OCI-LY7 (cell line): ENCODE measurements around the gene TPPP. TPM values are rescaled to one million over a fixed set of nuclear protein-coding genes. Genes with fewer than 3 reads are reported as not detected.
"Not testable (repeated sequence)": the region's sequence is repeated elsewhere in the genome, so short reads cannot be mapped to it uniquely, and the experiment has no call there.

Experiments
- BruUV-seq: library from RNA; stranded (reverse); fragments of 400-500 nt; replicated peaks from 2 replicates; lab custom pipeline; 2021; lab: Mats Ljungman, UMichigan
- CTCF ChIA-PET: fragments of 300-600 bp; sonication (Branson Sonifier 250); formaldehyde crosslinking; loops from one replicate; lab custom pipeline; 2022; ENCODE audit warnings: antibody characterized with exemption; ENCODE audit not compliant: unreplicated experiment; lab: Charles Lee
- POLR2A ChIA-PET: fragments of 300-600 bp; sonication (Branson Sonifier 250); formaldehyde crosslinking; loops from one replicate; lab custom pipeline; 2022; ENCODE audit warnings: antibody characterized with exemption; lab: Charles Lee
- DNase-seq: peaks from one replicate; pipeline ENCODE4 v3.0.0-alpha.2; 2015; ENCODE audit warnings: low spot score
- H2AFZ ChIP-seq: fragments of 200-600 bp; sonication (generic), shearing (Covaris generic); 2 replicates; pipeline ENCODE4 v1.6.1; 2014; ENCODE audit warnings: mild to moderate bottlenecking, antibody characterized with exemption, low read length, moderate library complexity
- H3K27ac ChIP-seq: fragments of 200-600 bp; sonication (generic); 2 replicates; pipeline ENCODE4 v1.5.1; 2014; ENCODE audit warnings: mixed run types, low read depth, mild to moderate bottlenecking, moderate library complexity, low read length, inconsistent platforms; ENCODE audit not compliant: poor library complexity, severe bottlenecking
- H3K36me3 ChIP-seq: fragments of 200-600 bp; sonication (generic); 2 replicates; pipeline ENCODE4 v1.6.1; 2014; ENCODE audit warnings: mild to moderate bottlenecking, antibody characterized with exemption, low read length, moderate library complexity, mixed read lengths; ENCODE audit not compliant: insufficient read depth
- H3K4me1 ChIP-seq: fragments of 200-600 bp; sonication (generic); 2 replicates; pipeline ENCODE4 v1.5.1; 2014; ENCODE audit warnings: mild to moderate bottlenecking, low read length; ENCODE audit not compliant: insufficient read depth, poor library complexity, severe bottlenecking
- H3K4me2 ChIP-seq: fragments of 200-600 bp; sonication (generic); 2 replicates; pipeline ENCODE4 v1.6.1; 2014; ENCODE audit warnings: mild to moderate bottlenecking, low read length
- H3K4me3 ChIP-seq: fragments of 200-600 bp; sonication (generic); 2 replicates; pipeline ENCODE4 v1.5.1; 2014; ENCODE audit warnings: mild to moderate bottlenecking, low read depth, low read length; ENCODE audit not compliant: poor library complexity, severe bottlenecking
- H3K79me2 ChIP-seq: fragments of 200-600 bp; sonication (generic); 2 replicates; pipeline ENCODE4 v1.6.1; 2016; ENCODE audit warnings: low read depth, mild to moderate bottlenecking, low read length, moderate library complexity, mixed read lengths; ENCODE audit not compliant: insufficient read depth
- H3K9me2 ChIP-seq: fragments of 200-600 bp; sonication (generic); 2 replicates; pipeline ENCODE4 v1.6.1; 2016; ENCODE audit warnings: mild to moderate bottlenecking, low read length, mixed read lengths; ENCODE audit not compliant: insufficient read depth
- H3K9me3 ChIP-seq: fragments of 200-600 bp; sonication (generic); 2 replicates; pipeline ENCODE4 v1.6.1; 2014; ENCODE audit warnings: mild to moderate bottlenecking, mixed run types, low read length, mixed read lengths
- H4K20me1 ChIP-seq: fragments of 200-600 bp; sonication (generic); 2 replicates; pipeline ENCODE4 v1.6.1; 2014; ENCODE audit warnings: mild to moderate bottlenecking, antibody characterized with exemption, low read length, moderate library complexity, mixed read lengths; ENCODE audit not compliant: insufficient read depth
- EZH2phosphoT487 ChIP-seq: fragments of 200-600 bp; sonication (generic); IDR thresholded peaks from 2 replicates; pipeline ENCODE4 v1.6.1; 2018; ENCODE audit warnings: low read depth, borderline replicate concordance, mild to moderate bottlenecking, mixed run types, antibody characterized with exemption, low read length, moderate library complexity, mixed read lengths
- intact Hi-C: fragments of 100-400 bp; cut with micrococcal nuclease; formaldehyde crosslinking; loops from one replicate; pipeline ENCODE4 v1.10.0; 2022; ENCODE audit not compliant: unreplicated experiment
- total RNA-seq, 2 experiments: library from RNA; depleted of rRNA in 1 of 2; stranded (reverse); fragments of >200 nt in 1 of 2; shearing (Covaris generic) in 1 of 2; gene quantifications; 2 replicates each; pipeline ENCODE4 v1.2.3, GENCODE V29; 2014 to 2022
- TF ChIP-seq, protein P1 (sequence below): fragments of 200-600 bp; sonication (generic); conservative IDR thresholded peaks from 2 replicates; pipeline ENCODE4 v1.5.1; 2014; ENCODE audit warnings: mild to moderate bottlenecking, antibody characterized with exemption, low read length, moderate library complexity, mixed read lengths

The TPPP gene
- total RNA-seq, 2 experiments from 2014 or later: not detected

DNA sequence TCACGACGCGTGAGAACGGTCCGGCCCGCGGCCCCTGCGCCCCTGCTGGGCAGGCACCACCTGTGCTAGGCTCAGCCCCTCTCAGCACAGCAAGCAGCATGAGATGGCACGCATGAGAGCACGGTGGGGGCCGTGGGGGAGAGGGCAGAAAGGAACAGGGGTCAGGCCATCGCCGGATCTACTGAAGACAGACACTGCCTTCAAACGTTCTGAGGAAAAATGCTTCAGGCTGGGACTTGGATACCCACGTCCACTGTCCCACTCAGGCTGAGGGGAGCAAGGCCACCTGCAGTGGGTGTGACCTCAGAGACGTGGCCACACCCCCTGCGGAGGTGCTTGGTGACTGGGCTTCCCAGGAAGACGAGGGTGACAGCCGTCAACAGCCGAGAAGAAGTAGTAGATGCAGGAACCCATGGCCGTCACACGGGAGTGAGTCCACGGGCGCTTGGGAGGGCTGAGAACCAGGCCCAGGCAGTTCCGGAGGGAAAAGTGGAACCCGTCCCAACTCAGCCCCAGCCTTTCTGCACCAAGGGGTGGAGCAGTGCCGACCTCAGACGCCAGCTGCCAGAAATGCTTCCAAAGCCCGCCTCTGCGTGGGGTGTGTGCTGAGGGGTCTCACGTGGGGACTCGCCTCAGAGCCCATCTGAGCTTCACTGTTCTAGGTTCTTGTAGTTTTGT lies 12.9 kb downstream of the TPPP start:
- BruUV-seq, H3K4me3 ChIP-seq, H4K20me1 ChIP-seq, intact Hi-C loops, H3K27ac ChIP-seq, H3K4me1 ChIP-seq, H2AFZ ChIP-seq, H3K4me2 ChIP-seq, DNase-seq, H3K79me2 ChIP-seq, H3K9me3 ChIP-seq, H3K36me3 ChIP-seq, H3K9me2 ChIP-seq, POLR2A ChIA-PET, CTCF ChIA-PET: not testable (repeated sequence)

DNA sequence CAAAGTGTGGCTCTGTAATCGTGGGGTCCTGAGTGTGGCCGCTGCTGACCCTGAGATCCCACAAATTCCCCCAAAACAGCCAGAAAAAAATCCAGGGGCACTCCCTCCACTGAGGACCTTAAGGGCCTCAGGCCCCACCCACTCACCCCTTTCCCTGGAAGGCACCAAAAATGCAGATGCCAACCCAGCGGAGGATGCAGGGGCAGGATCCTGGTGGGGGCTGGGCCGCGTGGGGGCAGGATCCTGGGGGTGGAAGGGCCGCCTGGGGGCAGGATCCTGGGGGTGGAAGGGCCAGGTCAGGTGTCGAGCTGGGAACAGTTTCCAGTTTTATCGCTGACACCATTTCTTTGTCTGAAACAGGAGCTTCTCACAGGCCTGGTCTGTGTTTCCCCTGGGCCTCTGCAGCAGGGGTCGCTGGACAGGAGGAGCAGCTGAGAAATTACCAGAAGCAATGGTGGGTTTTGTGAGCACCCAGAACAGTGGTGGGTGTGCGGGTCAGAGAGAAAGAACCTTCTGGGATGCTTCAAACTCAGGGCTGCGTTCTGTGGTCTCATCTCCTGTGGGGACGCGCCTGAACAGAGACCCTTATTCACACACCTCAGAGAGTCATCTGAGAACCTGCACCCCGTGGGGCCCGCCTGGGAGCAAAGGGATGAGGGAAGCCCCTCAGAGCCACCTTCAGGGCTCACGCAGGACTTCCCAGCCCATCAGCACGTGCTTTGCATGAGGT lies 13.8 kb downstream of the TPPP start:
- H3K9me2 ChIP-seq, DNase-seq, H3K27ac ChIP-seq, intact Hi-C loops, POLR2A ChIA-PET, H3K9me3 ChIP-seq, BruUV-seq, CTCF ChIA-PET, H3K36me3 ChIP-seq, H2AFZ ChIP-seq, H3K4me2 ChIP-seq, H3K4me3 ChIP-seq, H3K4me1 ChIP-seq, H4K20me1 ChIP-seq, H3K79me2 ChIP-seq: not testable (repeated sequence)

DNA sequence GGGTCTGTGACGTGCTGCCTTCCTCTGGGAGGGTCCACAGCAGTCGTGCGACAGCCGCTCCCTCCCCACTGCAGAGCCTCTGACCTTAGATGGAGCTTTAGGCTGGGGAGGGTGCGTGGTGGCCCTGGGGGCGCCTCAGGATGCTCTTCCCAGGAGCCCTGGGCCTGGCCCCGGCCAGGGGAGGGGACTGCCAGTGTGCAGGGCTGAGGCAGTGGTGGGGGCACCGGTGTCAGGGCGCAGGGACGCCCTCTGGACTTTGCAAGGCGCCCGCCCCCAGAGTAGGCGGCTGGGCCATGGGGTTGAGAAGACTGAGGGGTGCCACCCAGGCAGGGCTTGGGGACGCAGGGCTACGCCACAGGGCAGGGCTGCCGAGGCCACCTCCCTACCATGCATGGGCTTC lies 14.6 kb downstream of the TPPP start:
- CTCF ChIA-PET, H3K4me1 ChIP-seq, H3K9me3 ChIP-seq, BruUV-seq, H3K9me2 ChIP-seq, H2AFZ ChIP-seq, H4K20me1 ChIP-seq, H3K27ac ChIP-seq, H3K36me3 ChIP-seq, H3K79me2 ChIP-seq, POLR2A ChIA-PET, H3K4me2 ChIP-seq, H3K4me3 ChIP-seq, DNase-seq, intact Hi-C loops: not testable (repeated sequence)

DNA sequence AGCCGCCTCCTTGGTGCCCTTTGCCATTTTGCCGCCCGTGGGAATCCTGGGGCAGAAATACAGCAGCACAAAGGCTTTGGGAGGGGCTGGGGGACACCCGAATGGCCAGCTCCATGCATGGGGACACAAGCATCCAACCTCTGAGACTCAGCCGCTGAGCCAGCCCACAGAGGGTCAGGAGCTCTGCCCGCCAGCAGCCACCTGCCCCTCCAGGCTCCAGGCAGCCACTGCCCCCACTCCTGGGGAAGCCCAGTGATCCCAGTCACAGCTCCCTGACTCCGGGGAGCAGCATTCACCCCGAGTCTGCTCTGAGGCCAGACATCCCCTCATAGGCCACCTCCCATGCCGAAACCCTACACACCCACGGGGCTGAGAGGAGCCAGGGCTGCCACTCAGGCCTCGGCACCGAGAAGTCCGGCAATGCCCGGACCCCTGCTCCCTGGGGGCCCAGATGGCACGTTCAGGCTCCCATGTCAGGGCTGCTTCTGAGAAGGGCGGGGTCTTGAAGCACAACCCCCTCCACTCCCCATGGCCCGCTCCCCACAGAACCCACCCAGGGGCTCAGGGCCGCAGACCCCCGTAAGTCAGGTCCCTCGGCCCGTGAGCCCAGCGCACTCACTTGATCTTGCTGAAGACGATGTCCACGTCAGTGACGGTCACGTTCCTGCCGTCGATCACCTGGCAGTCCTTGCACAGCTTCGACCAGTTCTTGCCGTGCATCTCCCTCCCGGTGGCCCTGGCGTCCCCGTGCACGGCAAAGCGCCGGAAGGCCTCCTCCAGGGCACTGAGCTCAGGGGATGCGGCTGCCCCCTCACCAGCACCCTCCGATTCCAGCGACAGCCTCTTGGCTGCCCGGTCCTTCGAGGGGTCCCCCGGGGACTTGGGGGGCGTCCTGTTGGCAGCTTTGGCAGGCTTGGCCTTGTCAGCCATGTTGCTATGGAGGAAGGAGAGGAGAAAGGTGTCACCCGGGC lies 15.7 kb downstream of the TPPP start:
- Histone ChIP-seq H4K20me1 (no peaks in the 10 kb centered on the region), H3K79me2 (no peaks in the 10 kb centered on the region), H3K4me2 (no peak overlapping the region), H2AFZ (no peak overlapping the region), H3K9me3 (no peaks in the 10 kb centered on the region), H3K4me1 (no peaks in the 10 kb centered on the region), H3K9me2 (no peaks in the 10 kb centered on the region), H3K27ac (no peak overlapping the region), H3K4me3 (no peak overlapping the region), H3K36me3 (no peaks in the 10 kb centered on the region)
- CTCF ChIA-PET: no interaction called here
- no peak for TF ChIP-seq EZH2phosphoT487
- TF ChIP-seq, protein P1, sequence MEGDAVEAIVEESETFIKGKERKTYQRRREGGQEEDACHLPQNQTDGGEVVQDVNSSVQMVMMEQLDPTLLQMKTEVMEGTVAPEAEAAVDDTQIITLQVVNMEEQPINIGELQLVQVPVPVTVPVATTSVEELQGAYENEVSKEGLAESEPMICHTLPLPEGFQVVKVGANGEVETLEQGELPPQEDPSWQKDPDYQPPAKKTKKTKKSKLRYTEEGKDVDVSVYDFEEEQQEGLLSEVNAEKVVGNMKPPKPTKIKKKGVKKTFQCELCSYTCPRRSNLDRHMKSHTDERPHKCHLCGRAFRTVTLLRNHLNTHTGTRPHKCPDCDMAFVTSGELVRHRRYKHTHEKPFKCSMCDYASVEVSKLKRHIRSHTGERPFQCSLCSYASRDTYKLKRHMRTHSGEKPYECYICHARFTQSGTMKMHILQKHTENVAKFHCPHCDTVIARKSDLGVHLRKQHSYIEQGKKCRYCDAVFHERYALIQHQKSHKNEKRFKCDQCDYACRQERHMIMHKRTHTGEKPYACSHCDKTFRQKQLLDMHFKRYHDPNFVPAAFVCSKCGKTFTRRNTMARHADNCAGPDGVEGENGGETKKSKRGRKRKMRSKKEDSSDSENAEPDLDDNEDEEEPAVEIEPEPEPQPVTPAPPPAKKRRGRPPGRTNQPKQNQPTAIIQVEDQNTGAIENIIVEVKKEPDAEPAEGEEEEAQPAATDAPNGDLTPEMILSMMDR: no peak
- intact Hi-C loops: no loop called here
- DNase-seq: no peak
- no TSS peak for BruUV-seq
- POLR2A ChIA-PET: no interaction called here
